Astrocyte (in vitro differentiated cells and primary cell): ENCODE results near the gene CNTNAP5. TPM values are rescaled to one million over a fixed set of nuclear protein-coding genes. Genes with fewer than 3 reads are reported as not detected.

Experiments used
- DNase-seq: peaks from one replicate; pipeline ENCODE4 v3.0.0-alpha.2; 2010; ENCODE audit warnings: low read depth
- FAIRE-seq: peaks from 2 replicates; lab custom pipeline; 2011; peaks lifted over from hg19 to GRCh38; lab: Jason Lieb, UNC
- H2AFZ ChIP-seq: 2 replicates; pipeline ENCODE4 v1.6.0; 2012; ENCODE audit warnings: low read depth, low read length, inconsistent platforms
- H3K27ac ChIP-seq: 2 replicates; pipeline ENCODE4 v1.5.1; 2011; ENCODE audit warnings: low read depth, low read length, inconsistent platforms
- H3K27me3 ChIP-seq: 2 replicates; pipeline ENCODE4 v1.6.0; 2011; ENCODE audit warnings: low read length, inconsistent platforms; ENCODE audit not compliant: insufficient read depth
- H3K36me3 ChIP-seq: 2 replicates; pipeline ENCODE4 v1.5.1; 2011; ENCODE audit warnings: low read length, inconsistent platforms; ENCODE audit not compliant: insufficient read depth
- H3K4me1 ChIP-seq: 2 replicates; pipeline ENCODE4 v1.5.1; 2011; ENCODE audit warnings: low read length, inconsistent platforms; ENCODE audit not compliant: insufficient read depth
- H3K4me2 ChIP-seq: 2 replicates; pipeline ENCODE4 v1.6.0; 2012; ENCODE audit warnings: low read length, inconsistent platforms
- H3K4me3 ChIP-seq: 2 replicates; pipeline ENCODE4 v1.5.1; 2011; ENCODE audit warnings: low read depth, mild to moderate bottlenecking, low read length, inconsistent platforms; ENCODE audit not compliant: insufficient read depth
- H3K79me2 ChIP-seq: 2 replicates; pipeline ENCODE4 v1.6.0; 2012; ENCODE audit warnings: mild to moderate bottlenecking, low read length, inconsistent platforms; ENCODE audit not compliant: insufficient read depth
- H3K9ac ChIP-seq: 2 replicates; pipeline ENCODE4 v1.6.0; 2012; ENCODE audit warnings: mild to moderate bottlenecking, low read length, inconsistent platforms
- H3K9me3 ChIP-seq: 2 replicates; pipeline ENCODE4 v1.5.1; 2012; ENCODE audit warnings: low read depth, mild to moderate bottlenecking, low read length, inconsistent platforms; ENCODE audit not compliant: insufficient read depth
- H4K20me1 ChIP-seq: 2 replicates; pipeline ENCODE4 v1.6.0; 2012; ENCODE audit warnings: low read length, inconsistent platforms; ENCODE audit not compliant: insufficient read depth
- H3K27ac Mint-ChIP-seq: one replicate; pipeline ENCODE4 v1.8.0; 2021; ENCODE audit warnings: mild to moderate bottlenecking, mixed read lengths; ENCODE audit not compliant: unreplicated experiment
- H3K27me3 Mint-ChIP-seq: one replicate; pipeline ENCODE4 v1.8.0; 2021; ENCODE audit warnings: low read depth, mixed read lengths; ENCODE audit not compliant: unreplicated experiment
- H3K36me3 Mint-ChIP-seq: one replicate; pipeline ENCODE4 v1.8.0; 2021; ENCODE audit warnings: low read depth, mixed read lengths; ENCODE audit not compliant: unreplicated experiment
- H3K4me1 Mint-ChIP-seq: one replicate; pipeline ENCODE4 v1.8.0; 2021; ENCODE audit warnings: low read depth, mixed read lengths; ENCODE audit not compliant: unreplicated experiment
- H3K4me3 Mint-ChIP-seq: one replicate; pipeline ENCODE4 v1.8.0; 2021; ENCODE audit warnings: mild to moderate bottlenecking, moderate library complexity, mixed read lengths; ENCODE audit not compliant: unreplicated experiment
- H3K9me3 Mint-ChIP-seq: one replicate; pipeline ENCODE4 v1.8.0; 2021; ENCODE audit warnings: mild to moderate bottlenecking, mixed read lengths; ENCODE audit not compliant: unreplicated experiment
- CTCF ChIP-seq: IDR thresholded peaks from 2 replicates; pipeline ENCODE4 v1.5.1; 2011; ENCODE audit warnings: low read depth, mild to moderate bottlenecking, inconsistent platforms, low read length, moderate library complexity; ENCODE audit not compliant: insufficient read depth
- EZH2 ChIP-seq: IDR thresholded peaks from 2 replicates; pipeline ENCODE4 v1.6.1; 2012; ENCODE audit warnings: mild to moderate bottlenecking, low read length, inconsistent platforms; ENCODE audit not compliant: insufficient read depth
- total RNA-seq: library from RNA; stranded (reverse); gene quantifications from 2 replicates; pipeline ENCODE4 v1.2.1, GENCODE V29; 2021

CNTNAP5 gene
- total RNA-seq, 1 donor from 2014 or later = 0.30 TPM

DNA sequence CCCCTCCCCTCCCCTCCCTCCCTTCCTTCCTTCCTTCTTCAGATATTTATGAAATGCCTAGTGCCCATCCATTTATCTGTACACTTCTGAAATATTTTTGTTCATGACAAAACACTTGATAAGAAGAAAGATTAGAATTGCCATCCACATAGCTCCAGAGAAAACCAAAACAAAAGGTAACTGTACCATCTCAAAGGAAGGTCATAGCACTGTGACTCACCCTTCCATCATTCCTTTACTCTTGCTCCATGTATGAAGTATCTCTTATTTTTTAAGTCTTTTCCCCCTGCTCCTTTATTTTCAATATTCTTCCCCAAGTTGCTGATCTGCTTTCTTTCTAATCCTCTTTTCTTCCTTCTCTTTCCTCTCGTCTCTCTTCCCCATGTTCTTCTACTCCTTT, 9.9 kb downstream of the CNTNAP5 start:
- Histone ChIP-seq H4K20me1 (no peaks in the 10 kb centered on the region), H3K79me2 (no peaks in the 10 kb centered on the region), H3K9ac (no peak overlapping the region), H3K27ac (no peak overlapping the region), H3K4me2 (no peak overlapping the region), H3K9me3 (peaks cover 2% of the 10 kb centered on the region), H3K4me1 (no peaks in the 10 kb centered on the region), H2AFZ (no peak overlapping the region), H3K36me3 (no peaks in the 10 kb centered on the region), H3K27me3 (no peaks in the 10 kb centered on the region), H3K4me3 (no peak overlapping the region)
- TF ChIP-seq CTCF (no peak), EZH2 (no peak)
- H3K27me3 Mint-ChIP-seq = peaks cover 2% of the 10 kb centered on the region
- H3K4me3 Mint-ChIP-seq = no peak overlapping the region
- H3K27ac Mint-ChIP-seq = no peak overlapping the region
- H3K9me3 Mint-ChIP-seq = no peaks in the 10 kb centered on the region
- peaks cover 8% of the 10 kb centered on the region for H3K4me1 Mint-ChIP-seq
- H3K36me3 Mint-ChIP-seq = no peaks in the 10 kb centered on the region
- FAIRE-seq (no peak), DNase-seq (no peak)

- Histone ChIP-seq H3K9me3 (peaks cover 2% of the 10 kb centered on the region), H3K9ac (no peak overlapping the region), H3K4me2 (no peak overlapping the region), H3K36me3 (no peaks in the 10 kb centered on the region), H2AFZ (no peak overlapping the region), H4K20me1 (no peaks in the 10 kb centered on the region), H3K27me3 (no peaks in the 10 kb centered on the region), H3K79me2 (no peaks in the 10 kb centered on the region), H3K27ac (no peak overlapping the region), H3K4me3 (no peak overlapping the region), H3K4me1 (no peaks in the 10 kb centered on the region)
- DNase-seq = no peak
- Mint-ChIP-seq H3K4me1 (peaks cover 8% of the 10 kb centered on the region), H3K27ac (no peak overlapping the region), H3K9me3 (no peaks in the 10 kb centered on the region), H3K36me3 (no peaks in the 10 kb centered on the region), H3K27me3 (no peaks in the 10 kb centered on the region), H3K4me3 (no peak overlapping the region)
- no peak for FAIRE-seq
- TF ChIP-seq CTCF = no peak
These were observed 13.9 kb downstream of the CNTNAP5 start for GRCh38 chr2:124039032-124039431.

DNA sequence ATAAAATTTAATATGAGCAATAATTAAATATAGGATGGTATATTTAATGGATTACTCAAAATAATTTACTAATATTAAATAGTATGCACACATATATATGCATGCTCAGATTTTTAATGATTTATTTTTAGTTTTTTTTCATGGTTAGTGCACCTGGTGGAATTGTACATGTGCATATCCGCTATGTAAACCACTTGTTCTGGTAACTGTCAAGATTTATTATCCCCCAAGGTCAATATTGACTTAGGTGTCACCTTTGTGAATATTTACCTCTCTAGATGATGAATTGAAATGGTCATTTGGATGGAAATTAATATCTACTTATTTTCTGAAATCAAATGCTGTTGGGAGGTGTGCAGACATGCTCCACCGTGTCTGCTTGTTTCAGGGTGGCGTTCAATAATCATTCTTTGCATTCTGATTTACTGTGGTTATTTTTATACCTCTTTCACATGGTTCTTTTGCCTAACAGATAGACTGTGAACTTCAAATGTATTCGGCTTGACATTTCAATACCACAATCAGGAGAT, 14.7 kb downstream of the CNTNAP5 start:
- FAIRE-seq = no peak

More for the DNA sequence above, 14.7 kb downstream of the CNTNAP5 start:
- Histone ChIP-seq H3K4me3 (no peak overlapping the region), H3K36me3 (no peaks in the 10 kb centered on the region), H3K4me2 (no peak overlapping the region), H3K27ac (no peak overlapping the region), H4K20me1 (no peaks in the 10 kb centered on the region), H3K4me1 (no peaks in the 10 kb centered on the region), H3K9ac (no peak overlapping the region), H3K79me2 (no peaks in the 10 kb centered on the region), H2AFZ (no peak overlapping the region), H3K27me3 (no peaks in the 10 kb centered on the region), H3K9me3 (no peaks in the 10 kb centered on the region)
- H3K27me3 Mint-ChIP-seq = no peaks in the 10 kb centered on the region
- DNase-seq = no peak
- no peaks in the 10 kb centered on the region for H3K36me3 Mint-ChIP-seq
- H3K9me3 Mint-ChIP-seq = no peaks in the 10 kb centered on the region
- no peak overlapping the region for H3K27ac Mint-ChIP-seq
- TF ChIP-seq EZH2 = no peak
- TF ChIP-seq CTCF = no peak
- peaks cover 5% of the 10 kb centered on the region for H3K4me1 Mint-ChIP-seq
- no peak overlapping the region for H3K4me3 Mint-ChIP-seq
